ENCODE results near the gene LRRC26. TPM values are rescaled to one million over a fixed set of nuclear protein-coding genes. Genes with fewer than 3 reads are reported as not detected.

LRRC26 gene
- not detected in 2 replicates for total RNA-seq

GRCh38 chr9:137169896-137170358 lies at the start of gene LRRC26:
LRRC26 (minus strand) TSS chr9:137170051; CDS start chr9:137169943, 108 bp downstream.

GRCh38 chr9:137205126-137206069 lies 35.5 kb upstream of the LRRC26 start, which contains the start of the genes NDOR1 and TMEM203:
NDOR1 (plus strand) TSS chr9:137205700; CDS start chr9:137205778, 78 bp downstream.
TMEM203 (minus strand) TSS chr9:137205648; CDS start chr9:137205414, 234 bp downstream.

GRCh38 chr9:137200311-137201204 lies 30.7 kb upstream of the LRRC26 start, which contains the start of gene TPRN:
TPRN (minus strand) TSS chr9:137200741; CDS start chr9:137200711, 30 bp downstream.

GRCh38 chr9:137188490-137189296 lies 18.8 kb upstream of the LRRC26 start, which contains the start of the genes ANAPC2 and SSNA1:
ANAPC2 (minus strand) TSS chr9:137188560; CDS start chr9:137188532, 28 bp downstream.
SSNA1 (plus strand) TSS chr9:137188676; CDS start chr9:137188727, 51 bp downstream.

GRCh38 chr9:137138722-137139467 lies 31.0 kb downstream of the LRRC26 start, which contains the start of gene GRIN1:
GRIN1 (plus strand) TSS chr9:137139154; CDS start chr9:137139487, 333 bp downstream.

Other genes with a start within 250 kb of the LRRC26 start
- 142 and 159 TPM in 2 replicates for gene FBXW5, start 225.3 kb downstream of the LRRC26 start, total RNA-seq
- 0.59 TPM in 1 of 2 replicates, not detected in the other for gene C8G, start 224.8 kb downstream of the LRRC26 start, total RNA-seq
- gene LCN12, start 217.8 kb downstream of the LRRC26 start, total RNA-seq, result 0.30 and 0.51 TPM in 2 replicates
- gene PTGDS, start 192.5 kb downstream of the LRRC26 start, total RNA-seq, result 8.3 and 21.4 TPM in 2 replicates
- 0.88 and 1.5 TPM in 2 replicates for gene LCNL1, start 187.1 kb downstream of the LRRC26 start, total RNA-seq
- 13.5 and 17.8 TPM in 2 replicates for gene PAXX, start 177.6 kb downstream of the LRRC26 start, total RNA-seq
- 2.5 and 3.3 TPM in 2 replicates for gene CLIC3, start 173.5 kb downstream of the LRRC26 start, total RNA-seq
- gene ABCA2, start 141.8 kb downstream of the LRRC26 start, total RNA-seq, result 46.0 and 68.3 TPM in 2 replicates
- under 0.01 TPM in 1 of 2 replicates, not detected in the other for gene FUT7, start 138.0 kb downstream of the LRRC26 start, total RNA-seq
- 27.3 and 49.4 TPM in 2 replicates for gene NPDC1, start 123.9 kb downstream of the LRRC26 start, total RNA-seq
- not detected in 2 replicates for gene ENTPD2, start 116.0 kb downstream of the LRRC26 start, total RNA-seq
- 0.89 and 5.7 TPM in 2 replicates for gene SAPCD2, start 99.5 kb downstream of the LRRC26 start, total RNA-seq
- gene UAP1L1, start 92.5 kb downstream of the LRRC26 start, total RNA-seq, result 18.7 and 21.5 TPM in 2 replicates
- 176 and 185 TPM in 2 replicates for gene MAN1B1, start 83.1 kb downstream of the LRRC26 start, total RNA-seq
- 69.1 and 79.6 TPM in 2 replicates for gene DPP7, start 55.3 kb downstream of the LRRC26 start, total RNA-seq
- 0.09 TPM in 1 of 2 replicates, not detected in the other for gene GRIN1, start 30.9 kb downstream of the LRRC26 start, total RNA-seq
- not detected in 2 replicates for gene TMEM210, start 2.0 kb upstream of the LRRC26 start, total RNA-seq
- gene ANAPC2, start 18.5 kb upstream of the LRRC26 start, total RNA-seq, result 25.5 and 28.8 TPM in 2 replicates
- 51.0 and 65.9 TPM in 2 replicates for gene SSNA1, start 18.6 kb upstream of the LRRC26 start, total RNA-seq
- 6.2 and 8.9 TPM in 2 replicates for gene TPRN, start 30.7 kb upstream of the LRRC26 start, total RNA-seq
- gene TMEM203, start 35.6 kb upstream of the LRRC26 start, total RNA-seq, result 32.1 and 32.8 TPM in 2 replicates
- 2.7 and 5.4 TPM in 2 replicates for gene NDOR1, start 35.6 kb upstream of the LRRC26 start, total RNA-seq
- 0.30 and 0.83 TPM in 2 replicates for gene RNF208, start 52.2 kb upstream of the LRRC26 start, total RNA-seq
- 0.30 and 0.46 TPM in 2 replicates for gene CYSRT1, start 55.1 kb upstream of the LRRC26 start, total RNA-seq
- not detected in 2 replicates for gene RNF224, start 57.5 kb upstream of the LRRC26 start, total RNA-seq
- gene SLC34A3, start 60.9 kb upstream of the LRRC26 start, total RNA-seq, result under 0.01 TPM in 1 of 2 replicates, not detected in the other
- 60.9 and 219 TPM in 2 replicates for gene TUBB4B, start 71.2 kb upstream of the LRRC26 start, total RNA-seq
- gene STPG3, start 81.2 kb upstream of the LRRC26 start, total RNA-seq, result not detected in 2 replicates
- 36.5 and 54.9 TPM in 2 replicates for gene NELFB, start 85.3 kb upstream of the LRRC26 start, total RNA-seq
- 19.0 and 33.5 TPM in 2 replicates for gene TOR4A, start 107.7 kb upstream of the LRRC26 start, total RNA-seq
- 0.18 and 0.30 TPM in 2 replicates for gene NRARP, start 132.2 kb upstream of the LRRC26 start, total RNA-seq

Measured in smooth muscle cell of the umbilical artery (primary cell).